Sigmoid colon (tissue), 7 donors: ENCODE measurements around the gene TTLL8. TPM values are rescaled to one million over a fixed set of nuclear protein-coding genes. Genes with fewer than 3 reads are reported as not detected.
A peak's percentile ranks its signal among the peaks of the same experiment; 100 is the strongest.

ENCODE experiments used
- DNase-seq: peaks from one replicate; pipeline ENCODE4 v3.0.0-alpha.2; 2019
- H3K27ac ChIP-seq, 4 donors: fragments of 200-600 bp; sonication (generic); one replicate each; pipeline ENCODE4 v1.5.1; 2016 to 2019; ENCODE audit warnings: mild to moderate bottlenecking in 1 of 4
- H3K27me3 ChIP-seq, 3 donors: fragments of 200-600 bp; sonication (generic); one replicate each; pipeline ENCODE4 v1.5.1; 2019; ENCODE audit warnings: mild to moderate bottlenecking in 1 of 3
- H3K36me3 ChIP-seq, 4 donors: fragments of 200-600 bp; sonication (generic); one replicate each; pipeline ENCODE4 v1.5.1; 2016 to 2019
- H3K4me1 ChIP-seq, 4 donors: fragments of 200-600 bp; sonication (generic); one replicate each; pipeline ENCODE4 v1.5.1; 2017 to 2019
- H3K4me3 ChIP-seq, 4 donors: fragments of 200-600 bp; sonication (generic); one replicate each; pipeline ENCODE4 v1.5.1; 2017 to 2019; ENCODE audit warnings: mild to moderate bottlenecking in 2 of 4, moderate library complexity in 1 of 4
- H3K9me3 ChIP-seq, 4 donors: fragments of 200-600 bp in 3 of 4; sonication (generic) in 3 of 4; one replicate each; pipeline versions ENCODE4 v1.5.1 to v1.6.1; 2013 to 2019
- CTCF ChIP-seq, 4 experiments: fragments of 450-650 bp in 3 of 4; fragments of 200-600 bp in 1 of 4; IDR thresholded peaks; one replicate each; pipeline ENCODE4 v1.5.1; 2016 to 2019; ENCODE audit warnings: antibody characterized with exemption in 4 of 4, mild to moderate bottlenecking in 3 of 4, moderate library complexity in 2 of 4
- EP300 ChIP-seq, 4 donors: sonication (generic); formaldehyde crosslinking; IDR thresholded peaks; one replicate each; pipeline ENCODE4 v1.6.1; 2017; ENCODE audit warnings: antibody characterized with exemption in 4 of 4
- POLR2A ChIP-seq, 2 donors: fragments of 450-650 bp; IDR thresholded peaks; one replicate each; pipeline ENCODE4 v1.6.1; 2016; ENCODE audit warnings: antibody characterized with exemption in 2 of 2, mild to moderate bottlenecking in 2 of 2, moderate library complexity in 2 of 2
- POLR2AphosphoS5 ChIP-seq, 4 donors: sonication (generic); formaldehyde crosslinking; IDR thresholded peaks; one replicate each; pipeline ENCODE4 v1.6.1; 2017; ENCODE audit warnings: antibody characterized with exemption in 4 of 4
- WGBS, 2 donors: extraction: QIAGEN DNeasy Blood & Tissue Kit; methylation state at CpG; one replicate each; pipeline ENCODE4 v1.1.7; 2013; 5-methylcytosine and 5-hydroxymethylcytosine counted together
- intact Hi-C: fragments of 100-400 bp; cut with DNase I; formaldehyde crosslinking; loops from one replicate; pipeline ENCODE4 v1.15.1; 2023
- polyA plus RNA-seq, 3 donors: library from polyadenylated mRNA; stranded (reverse); fragments of 200-250 nt; gene quantifications; one replicate each; pipeline ENCODE4 v1.2.3, GENCODE V29; 2013
- total RNA-seq, 4 donors: library from RNA; depleted of rRNA; stranded (reverse); fragments of >200 nt; gene quantifications; one replicate each; pipeline ENCODE4 v1.1.0, GENCODE V29; 2016
- donor health status: healthy with polysubstance abuse.
- donor health status: Bipolar disorder and iron deficiency.
- donor health status: healthy.

Gene TTLL8
- total and polyA plus RNA-seq, 7 donors = not detected

- no peak overlapping the region for H3K4me3 ChIP-seq
These were observed 89.1 kb downstream of the TTLL8 start for GRCh38 chr22:49968831-49969661.

More at GRCh38 chr22:49968831-49969661, 89.1 kb downstream of the TTLL8 start:
- Histone ChIP-seq H3K36me3 (peaks cover 0 to 9% (median 3%) of the 10 kb centered on the region in 4 donors), H3K9me3 (no peaks in the 10 kb centered on the region), H3K27me3 (no peaks in the 10 kb centered on the region), H3K4me1 (peaks cover 2 to 61% (median 58%) of the 10 kb centered on the region in 4 donors), H3K27ac (peak overlapping the region; percentile 76 to 95 (median 86))
- intact Hi-C loops = loop anchor here (10.0 kb wide), 1 partner anchor 216 kb away; the partner anchor contains the start of gene TRABD
- 94 to 97% methylated on average over 16 of the region's 16 CpGs for WGBS, 2 donors
- TF ChIP-seq POLR2A (IDR thresholded peaks at IDR 0.05) (no peak), POLR2AphosphoS5 (IDR thresholded peaks at IDR 0.05) (no peak), EP300 (IDR thresholded peaks at IDR 0.05) (no peak), CTCF (IDR thresholded peaks at IDR 0.05) (no peak)
- peak; percentile 71 for DNase-seq

Other genes starting within 250 kb of the TTLL8 start
- gene BRD1, start 230.4 kb downstream of the TTLL8 start, total RNA-seq = 10 to 100 TPM; 31.1 to 52.6 (median 35.9) TPM
- gene BRD1, start 230.4 kb downstream of the TTLL8 start, polyA plus RNA-seq = 10 to 100 TPM; 12.6 to 21.5 (median 14.3) TPM
- gene ZBED4, start 204.5 kb downstream of the TTLL8 start, total RNA-seq = 1 to 10 TPM; 3.9 to 7.5 (median 5.5) TPM
- 10 to 100 TPM in 1 of 3 donors, 1 to 10 TPM in 2; 2.4 to 10.5 (median 4.6) TPM for gene ZBED4, start 204.5 kb downstream of the TTLL8 start, polyA plus RNA-seq
- gene ALG12, start 139.9 kb downstream of the TTLL8 start, total RNA-seq = 10 to 100 TPM; 11.4 to 23.9 (median 15.4) TPM
- 10 to 100 TPM in 1 of 3 donors, 1 to 10 TPM in 2; 1.8 to 15.9 (median 2.1) TPM for gene ALG12, start 139.9 kb downstream of the TTLL8 start, polyA plus RNA-seq
- gene CRELD2, start 139.7 kb downstream of the TTLL8 start, total RNA-seq = 10 to 100 TPM; 15.5 to 26.5 (median 23.1) TPM
- gene CRELD2, start 139.7 kb downstream of the TTLL8 start, polyA plus RNA-seq = 10 to 100 TPM in 2 of 3 donors, 1 to 10 TPM in 1; 9.2 to 97.7 (median 11.4) TPM
- 10 to 100 TPM; 26.3 to 50.0 (median 41.8) TPM for gene PIM3, start 97.5 kb downstream of the TTLL8 start, total RNA-seq
- 100 to 1,000 TPM in 1 of 3 donors, 10 to 100 TPM in 2; 34.8 to 126 (median 60.1) TPM for gene PIM3, start 97.5 kb downstream of the TTLL8 start, polyA plus RNA-seq
- gene IL17REL, start 45.5 kb downstream of the TTLL8 start, total RNA-seq = not detected
- gene IL17REL, start 45.5 kb downstream of the TTLL8 start, polyA plus RNA-seq = 1 to 10 TPM in 1 of 3 donors, not detected in 2; 1.6 TPM
- gene MLC1, start 27.1 kb upstream of the TTLL8 start, total RNA-seq = under 1 TPM in 2 of 4 donors, not detected in 2; 0.14 to 0.16 TPM
- gene MLC1, start 27.1 kb upstream of the TTLL8 start, polyA plus RNA-seq = under 1 TPM in 1 of 3 donors, not detected in 2; 0.23 TPM
- 1 to 10 TPM in 3 of 4 donors, under 1 TPM in 1; 0.82 to 5.6 (median 2.6) TPM for gene MOV10L1, start 31.7 kb upstream of the TTLL8 start, total RNA-seq
- gene MOV10L1, start 31.7 kb upstream of the TTLL8 start, polyA plus RNA-seq = under 1 TPM in 1 of 3 donors, not detected in 2; 0.47 TPM
- 1 to 10 TPM in 1 of 4 donors, under 1 TPM in 2, not detected in 1; 0.27 to 3.0 (median 0.36) TPM for gene PANX2, start 112.4 kb upstream of the TTLL8 start, total RNA-seq
- gene PANX2, start 112.4 kb upstream of the TTLL8 start, polyA plus RNA-seq = under 1 TPM in 2 of 3 donors, not detected in 1; 0.17 to 0.60 TPM
- 10 to 100 TPM; 14.2 to 21.4 (median 18.2) TPM for gene TRABD, start 127.6 kb upstream of the TTLL8 start, total RNA-seq
- gene TRABD, start 127.6 kb upstream of the TTLL8 start, polyA plus RNA-seq = 10 to 100 TPM; 24.6 to 88.1 (median 31.7) TPM
- 10 to 100 TPM; 17.5 to 30.2 (median 22.3) TPM for gene SELENOO, start 142.7 kb upstream of the TTLL8 start, total RNA-seq
- gene SELENOO, start 142.7 kb upstream of the TTLL8 start, polyA plus RNA-seq = 10 to 100 TPM; 10.2 to 26.5 (median 15.7) TPM
- 10 to 100 TPM; 23.5 to 67.0 (median 28.2) TPM for gene TUBGCP6, start 186.7 kb upstream of the TTLL8 start, total RNA-seq
- 10 to 100 TPM in 1 of 3 donors, 1 to 10 TPM in 2; 4.6 to 33.4 (median 4.8) TPM for gene TUBGCP6, start 186.7 kb upstream of the TTLL8 start, polyA plus RNA-seq
- 10 to 100 TPM in 3 of 4 donors, 1 to 10 TPM in 1; 7.2 to 47.4 (median 14.9) TPM for gene HDAC10, start 193.0 kb upstream of the TTLL8 start, total RNA-seq
- 10 to 100 TPM in 2 of 3 donors, 1 to 10 TPM in 1; 8.8 to 45.9 (median 12.0) TPM for gene HDAC10, start 193.0 kb upstream of the TTLL8 start, polyA plus RNA-seq
- gene MAPK12, start 203.4 kb upstream of the TTLL8 start, total RNA-seq = 1 to 10 TPM; 2.5 to 10.0 (median 6.7) TPM
- gene MAPK12, start 203.4 kb upstream of the TTLL8 start, polyA plus RNA-seq = 1 to 10 TPM in 2 of 3 donors, under 1 TPM in 1; 0.60 to 6.0 (median 2.1) TPM
- gene MAPK11, start 212.1 kb upstream of the TTLL8 start, total RNA-seq = 1 to 10 TPM in 3 of 4 donors, under 1 TPM in 1; 0.82 to 6.6 (median 4.5) TPM
- 1 to 10 TPM in 2 of 3 donors, under 1 TPM in 1; 0.23 to 7.3 (median 1.2) TPM for gene MAPK11, start 212.1 kb upstream of the TTLL8 start, polyA plus RNA-seq
- 100 to 1,000 TPM in 1 of 4 donors, 10 to 100 TPM in 3; 60.4 to 150 (median 68.7) TPM for gene PLXNB2, start 249.3 kb upstream of the TTLL8 start, total RNA-seq
- gene PLXNB2, start 249.3 kb upstream of the TTLL8 start, polyA plus RNA-seq = 100 to 1,000 TPM in 1 of 3 donors, 10 to 100 TPM in 2; 18.6 to 142 (median 35.8) TPM